GM13976 (cell line): ENCODE measurements around the gene ZNF488.
A peak's percentile ranks its signal among the peaks of the same experiment; 100 is the strongest.

Experiments
- DNase-seq: peaks from one replicate; pipeline ENCODE4 v3.0.0; 2012; ENCODE audit warnings: low spot score
- CTCF ChIP-seq: IDR thresholded peaks from 2 replicates; pipeline ENCODE4 v1.5.1; 2012; ENCODE audit warnings: borderline replicate concordance, mild to moderate bottlenecking; ENCODE audit not compliant: insufficient read depth; ENCODE audit errors: extremely low read depth, missing control alignments, control extremely low read depth
- in situ Hi-C: fragments of 300-500 bp; cut with MboI; formaldehyde crosslinking; loops from one replicate; pipeline ENCODE4 v1.12.0; 2022; ENCODE audit warnings: low sequenced_read_pairs, mixed read lengths, inconsistent platforms; ENCODE audit not compliant: unreplicated experiment

The ZNF488 gene

GRCh38 chr10:47384148-47384921 is at the start of gene ZNF488:
ZNF488 (minus strand) TSS chr10:47384293; CDS start chr10:47368829, 15,464 bp downstream.
- in situ Hi-C loops = loop anchor here (5.0 to 10.0 kb wide), 2 partner anchors 1100 to 1277 kb away; partner anchors contain the start of gene ANTXRL
- no peak for TF ChIP-seq CTCF
- peak; percentile 95 for DNase-seq

- in situ Hi-C loops = no loop called here
- no peak for DNase-seq
- no peak for TF ChIP-seq CTCF
Measured at GRCh38 chr10:47425813-47426419, 41.8 kb upstream of the ZNF488 start.

GRCh38 chr10:47424231-47424630 is 40.1 kb upstream of the ZNF488 start:
- TF ChIP-seq CTCF = no peak
- in situ Hi-C loops = no loop called here
- DNase-seq = no peak

GRCh38 chr10:47423476-47423875 is 39.4 kb upstream of the ZNF488 start:
- DNase-seq = no peak

GRCh38 chr10:47421057-47421952 is 37.2 kb upstream of the ZNF488 start:
- in situ Hi-C loops = no loop called here
- DNase-seq = peak; percentile 4
- TF ChIP-seq CTCF = no peak

More at GRCh38 chr10:47423476-47423875, 39.4 kb upstream of the ZNF488 start:
- in situ Hi-C loops = no loop called here
- no peak for TF ChIP-seq CTCF
